Measurements from ENCODE around the gene DBX1.

DNA sequence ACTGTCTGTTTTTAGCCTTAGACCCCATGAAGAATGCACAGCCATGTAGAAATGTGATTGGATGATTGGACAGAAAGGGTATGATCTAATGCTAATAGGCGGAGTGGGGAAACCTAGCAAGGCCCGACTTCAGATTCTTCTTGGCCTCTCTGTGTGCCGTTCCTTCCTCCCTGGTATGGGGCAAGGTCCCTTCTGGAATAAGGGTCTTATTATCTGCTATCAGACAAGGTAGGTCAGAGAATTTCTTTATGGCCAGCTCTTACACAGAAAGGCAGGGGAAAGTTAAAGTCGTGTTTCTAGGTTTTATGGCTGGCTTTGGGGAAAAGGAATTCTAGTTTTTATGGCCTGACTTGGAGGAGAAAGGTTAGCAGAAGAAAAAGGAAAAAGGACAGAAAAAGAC lies 30.6 kb downstream of the DBX1 start:
- TF ChIP-seq TAF1 (CRISPR knock-in tag; IDR thresholded peaks at IDR 0.05) (no peak), HCFC1 (IDR thresholded peaks at IDR 0.05; ENCODE audit: low read depth, low read length) (no peak), JUNB (CRISPR knock-in tag; IDR thresholded peaks at IDR 0.05; ENCODE audit: borderline replicate concordance) (no peak)
- TF ChIP-seq, protein P1, sequence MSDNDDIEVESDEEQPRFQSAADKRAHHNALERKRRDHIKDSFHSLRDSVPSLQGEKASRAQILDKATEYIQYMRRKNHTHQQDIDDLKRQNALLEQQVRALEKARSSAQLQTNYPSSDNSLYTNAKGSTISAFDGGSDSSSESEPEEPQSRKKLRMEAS (IDR thresholded peaks at IDR 0.05) = no peak

Data from HepG2 (cell line).